A204.1 (cell line): Measurements from ENCODE around the gene PLGLB2.
"Not testable (repeated sequence)": the region's sequence is repeated elsewhere in the genome, so short reads cannot be mapped to it uniquely, and the experiment has no call there.

Experiments
- FAIRE-seq: peaks from 2 replicates; lab custom pipeline; 2012; peaks lifted over from hg19 to GRCh38; lab: Jason Lieb, UNC

PLGLB2 gene

GRCh38 chr2:87747791-87748190 lies at the start of gene PLGLB2:
Gene PLGLB2, plus strand, starts transcription at chr2:87748087. Its CDS starts 67 bp downstream, at chr2:87748154.
- not testable (repeated sequence) for FAIRE-seq

- not testable (repeated sequence) for FAIRE-seq
Observed at GRCh38 chr2:87704572-87705323, 43.1 kb upstream of the PLGLB2 start.

- not testable (repeated sequence) for FAIRE-seq
Observed at GRCh38 chr2:87708368-87708767, 39.5 kb upstream of the PLGLB2 start.

GRCh38 chr2:87727940-87728599 lies 19.8 kb upstream of the PLGLB2 start:
- not testable (repeated sequence) for FAIRE-seq

GRCh38 chr2:87740928-87741327 lies 7.0 kb upstream of the PLGLB2 start:
- FAIRE-seq, result not testable (repeated sequence)

GRCh38 chr2:87742393-87743108 lies 5.3 kb upstream of the PLGLB2 start:
- FAIRE-seq, result not testable (repeated sequence)

- not testable (repeated sequence) for FAIRE-seq
Observed at GRCh38 chr2:87743638-87744037, 4.2 kb upstream of the PLGLB2 start.

- FAIRE-seq, result not testable (repeated sequence)
Observed at GRCh38 chr2:87745353-87745951, 2.4 kb upstream of the PLGLB2 start.

GRCh38 chr2:87748524-87748923 lies 637 bp downstream of the PLGLB2 start:
- FAIRE-seq, result not testable (repeated sequence)

GRCh38 chr2:87750560-87750959 lies 2.7 kb downstream of the PLGLB2 start:
- not testable (repeated sequence) for FAIRE-seq

GRCh38 chr2:87754759-87755158 lies 6.9 kb downstream of the PLGLB2 start:
- not testable (repeated sequence) for FAIRE-seq
